ENCODE data around the gene B9D1. TPM values are rescaled to one million over a fixed set of nuclear protein-coding genes. Genes with fewer than 3 reads are reported as not detected.

The B9D1 gene
- total and polyA plus RNA-seq, 8 donors: 10.9 to 22.8 (median 16.8) TPM; not detected in 2

DNA sequence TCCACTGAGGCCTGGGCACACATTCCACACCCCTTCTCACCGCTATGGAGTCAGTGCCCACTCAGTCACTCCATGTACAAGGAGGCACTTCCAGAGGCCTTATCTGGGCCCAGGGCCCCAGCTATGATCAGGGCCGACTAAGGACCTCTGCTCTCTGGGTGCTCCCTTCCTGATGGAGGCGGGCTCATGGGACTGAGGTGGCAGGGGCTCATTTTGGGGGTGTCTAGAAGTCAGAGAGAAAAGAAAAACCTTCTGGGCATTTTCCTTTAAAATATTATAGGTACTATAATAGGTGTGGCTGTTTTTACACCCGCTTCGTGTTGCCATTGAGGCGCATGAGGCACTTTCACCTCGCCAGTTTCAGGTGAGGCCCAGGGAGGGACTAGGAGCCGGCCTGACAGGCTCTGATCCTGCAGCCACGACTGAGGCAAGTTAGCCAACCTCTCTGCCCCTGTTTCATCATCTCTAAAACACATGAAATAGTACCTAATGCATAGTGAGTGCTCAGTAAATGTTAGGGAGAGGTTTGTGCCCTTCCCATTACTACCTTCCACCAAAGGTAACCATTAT, 14.4 kb downstream of the B9D1 start:
- no peak for TF ChIP-seq POLR2AphosphoS5 (IDR thresholded peaks at IDR 0.05)
- TF ChIP-seq POLR2A (IDR thresholded peaks at IDR 0.05): no peak
- TF ChIP-seq, protein P1, sequence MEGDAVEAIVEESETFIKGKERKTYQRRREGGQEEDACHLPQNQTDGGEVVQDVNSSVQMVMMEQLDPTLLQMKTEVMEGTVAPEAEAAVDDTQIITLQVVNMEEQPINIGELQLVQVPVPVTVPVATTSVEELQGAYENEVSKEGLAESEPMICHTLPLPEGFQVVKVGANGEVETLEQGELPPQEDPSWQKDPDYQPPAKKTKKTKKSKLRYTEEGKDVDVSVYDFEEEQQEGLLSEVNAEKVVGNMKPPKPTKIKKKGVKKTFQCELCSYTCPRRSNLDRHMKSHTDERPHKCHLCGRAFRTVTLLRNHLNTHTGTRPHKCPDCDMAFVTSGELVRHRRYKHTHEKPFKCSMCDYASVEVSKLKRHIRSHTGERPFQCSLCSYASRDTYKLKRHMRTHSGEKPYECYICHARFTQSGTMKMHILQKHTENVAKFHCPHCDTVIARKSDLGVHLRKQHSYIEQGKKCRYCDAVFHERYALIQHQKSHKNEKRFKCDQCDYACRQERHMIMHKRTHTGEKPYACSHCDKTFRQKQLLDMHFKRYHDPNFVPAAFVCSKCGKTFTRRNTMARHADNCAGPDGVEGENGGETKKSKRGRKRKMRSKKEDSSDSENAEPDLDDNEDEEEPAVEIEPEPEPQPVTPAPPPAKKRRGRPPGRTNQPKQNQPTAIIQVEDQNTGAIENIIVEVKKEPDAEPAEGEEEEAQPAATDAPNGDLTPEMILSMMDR (IDR thresholded peaks at IDR 0.05): no peak
- no peak for TF ChIP-seq EP300 (IDR thresholded peaks at IDR 0.05)
- DNase-seq: peak in 1 of 2 donors; percentile 70
- peak overlapping the region in 2 of 5 donors; percentile 79 to 81 for H3K27ac ChIP-seq

DNA sequence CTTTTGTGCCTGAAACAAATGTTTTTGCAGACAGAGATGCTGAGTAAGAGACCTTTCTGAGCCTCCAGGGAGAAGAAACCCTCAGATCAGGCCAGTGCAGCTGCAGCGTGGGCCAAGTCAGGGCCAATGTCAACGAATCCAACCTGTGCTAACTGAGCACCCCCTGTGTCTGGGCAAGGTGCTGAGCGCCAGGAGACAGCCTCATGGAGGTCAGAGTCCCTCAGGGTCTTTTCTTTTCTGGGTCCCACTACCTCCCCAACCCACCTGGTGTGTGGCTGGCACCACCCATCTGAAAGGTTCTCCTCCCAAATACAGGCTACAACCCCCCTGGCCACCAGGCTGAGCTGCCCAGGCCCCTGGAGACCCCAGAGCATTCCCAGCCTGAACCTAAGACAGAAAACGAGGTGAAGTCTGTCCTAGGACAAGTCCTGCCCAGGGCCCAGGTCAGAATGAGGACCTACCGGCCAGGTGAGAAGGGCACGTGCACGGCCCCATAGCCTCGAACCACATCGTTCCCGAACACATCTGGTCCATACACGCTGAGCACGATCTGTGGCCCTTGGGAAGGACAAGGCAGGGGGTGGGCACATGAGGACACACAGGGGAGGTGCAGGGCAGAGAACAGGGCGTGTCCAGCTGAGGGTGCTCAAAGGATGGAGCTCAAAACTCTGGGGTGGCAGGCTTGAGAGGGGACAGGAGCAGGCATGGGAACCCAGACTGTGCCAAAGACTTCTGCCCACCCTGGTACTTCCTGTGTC, 15.0 kb downstream of the B9D1 start:
- intact Hi-C loops (cut with DNase I; ENCODE audit: low total_unique reads): no loop called here
- 81 to 83% (median 82%) methylated on average over 8 to 13 of the region's 13 CpGs for WGBS, 5 donors
- no peak for DNase-seq
- peaks cover 19 to 48% (median 36%) of the 10 kb centered on the region in 4 donors for H3K4me1 ChIP-seq
- peak overlapping the region in 4 of 5 donors; percentile 30 to 81 (median 74) for H3K27ac ChIP-seq
- TF ChIP-seq, protein P1 (IDR thresholded peaks at IDR 0.05): no peak
- H3K27me3 ChIP-seq: no peaks in the 10 kb centered on the region
- no peak overlapping the region for H3K4me3 ChIP-seq
- no peaks in the 10 kb centered on the region for H3K36me3 ChIP-seq
- H3K9me3 ChIP-seq: no peaks in the 10 kb centered on the region

More for the DNA sequence above, 14.4 kb downstream of the B9D1 start:
- Histone ChIP-seq H3K36me3 (no peaks in the 10 kb centered on the region), H3K4me1 (peaks cover 19 to 41% (median 35%) of the 10 kb centered on the region in 4 donors), H3K4me3 (no peak overlapping the region), H3K27me3 (no peaks in the 10 kb centered on the region), H3K9me3 (no peaks in the 10 kb centered on the region)
- intact Hi-C loops (cut with DNase I; ENCODE audit: low total_unique reads): no loop called here
- WGBS, 5 donors: 68 to 83% (median 72%) methylated on average over 8 to 9 of the region's 9 CpGs

DNA sequence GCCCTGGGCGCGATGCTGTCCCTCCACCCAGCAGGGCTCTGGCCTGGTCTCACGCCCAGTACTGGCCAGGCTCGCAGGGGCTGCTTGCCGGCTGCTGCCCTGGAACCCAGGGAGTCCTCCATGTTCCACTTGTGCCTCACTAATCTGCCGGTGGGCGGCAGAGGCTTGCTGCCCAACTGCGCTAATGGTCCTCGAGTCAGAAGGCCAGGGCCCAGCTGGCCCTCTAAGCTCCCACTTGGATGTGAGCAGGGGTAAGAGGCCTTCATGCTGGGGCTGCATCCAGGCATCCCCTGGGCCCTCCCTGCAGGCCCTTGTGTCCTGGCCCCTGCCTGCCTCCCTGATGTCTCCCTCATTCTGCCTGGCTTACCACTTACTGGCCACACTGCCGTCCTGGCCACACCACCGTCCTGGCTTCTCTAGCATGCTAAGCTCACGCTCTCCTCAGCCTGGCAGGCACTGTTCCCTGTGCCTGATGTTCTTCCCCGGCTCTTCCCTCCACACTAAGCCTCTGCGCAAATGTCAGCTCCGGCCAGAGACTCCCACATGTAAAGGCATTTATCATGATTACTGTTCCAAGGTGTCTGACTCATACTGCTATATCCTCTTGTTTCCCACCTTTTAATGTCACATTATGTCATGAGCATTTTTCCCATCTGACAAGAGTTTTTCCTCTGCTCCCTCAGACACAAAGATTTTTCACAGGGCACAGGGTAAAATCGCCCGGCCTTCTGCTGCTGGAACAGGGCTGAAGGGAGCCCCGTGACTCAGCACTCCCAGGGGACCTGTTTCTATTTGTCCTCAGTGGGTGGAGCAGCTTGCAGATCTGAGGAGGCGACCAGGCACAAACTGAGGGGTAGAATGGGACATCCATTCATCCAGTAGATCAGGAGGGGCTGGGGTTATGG, 15.9 kb downstream of the B9D1 start:
- peak in 1 of 3 donors; percentile 81 for TF ChIP-seq POLR2AphosphoS5 (IDR thresholded peaks at IDR 0.05)
- TF ChIP-seq, protein P1 (IDR thresholded peaks at IDR 0.05): no peak
- no peak for TF ChIP-seq POLR2A (IDR thresholded peaks at IDR 0.05)
- TF ChIP-seq EP300 (IDR thresholded peaks at IDR 0.05): no peak
- peak; percentile 61 to 81 for DNase-seq
- Histone ChIP-seq H3K4me3 (no peak overlapping the region), H3K36me3 (no peaks in the 10 kb centered on the region), H3K27ac (peak overlapping the region; percentile 29 to 81 (median 70)), H3K4me1 (peaks cover 19 to 57% (median 38%) of the 10 kb centered on the region in 4 donors), H3K9me3 (no peaks in the 10 kb centered on the region), H3K27me3 (no peaks in the 10 kb centered on the region)
- intact Hi-C loops (cut with DNase I; ENCODE audit: low total_unique reads): no loop called here
- WGBS, 5 donors: 52 to 64% (median 56%) methylated on average over 14 to 19 of the region's 19 CpGs

Data from stomach (tissue), 9 donors.